Left ventricle myocardium superior (tissue), 1 donor: ENCODE results near the gene SMIM13. TPM values are rescaled to one million over a fixed set of nuclear protein-coding genes. Genes with fewer than 3 reads are reported as not detected.
A peak's percentile ranks its signal among the peaks of the same experiment; 100 is the strongest.

Source experiments
- ATAC-seq: fragments of 200-7000 bp; cut with Tn5 transposase; one replicate; pipeline ENCODE4 v1.9.1; 2020; ENCODE audit warnings: mild to moderate bottlenecking, moderate library complexity
- DNase-seq: peaks from one replicate; pipeline ENCODE4 v3.0.0-alpha.2; 2020
- intact Hi-C: fragments of 100-400 bp; cut with micrococcal nuclease; formaldehyde crosslinking; loops from one replicate; pipeline ENCODE4 v1.11.0; 2022
- total RNA-seq: library from RNA; stranded (reverse); fragmentation: NEBNext Ultra II Directional; extraction: Animal tissue kit (Norgen Biotek cat#: 25700); gene quantifications from one replicate; pipeline ENCODE4 v1.2.1, GENCODE V29; 2021
- donor health status: DM: no; HTN: yes; CAD: no; lungs with severe emphysema.

Gene SMIM13
- total RNA-seq, 1 donor from 2014 or later, result 13.1 TPM

- peak; percentile 78 for DNase-seq
- intact Hi-C loops, result no loop called here
- ATAC-seq, result peak; percentile 67
Measured at GRCh38 chr6:11172501-11173327, 79.1 kb downstream of the SMIM13 start.

- no peak for ATAC-seq
- no peak for DNase-seq
- intact Hi-C loops, result no loop called here
Measured at GRCh38 chr6:11174242-11174611, 80.6 kb downstream of the SMIM13 start.

- ATAC-seq (no peak), DNase-seq (no peak)
- intact Hi-C loops, result no loop called here
Measured at GRCh38 chr6:11177271-11177670, 83.6 kb downstream of the SMIM13 start.

- intact Hi-C loops, result no loop called here
- ATAC-seq, result no peak
- DNase-seq, result no peak
Measured at GRCh38 chr6:11179088-11179418, 85.4 kb downstream of the SMIM13 start.

GRCh38 chr6:11179419-11180202, 86.0 kb downstream of the SMIM13 start:
- no peak for DNase-seq
- ATAC-seq, result no peak
- intact Hi-C loops, result no loop called here

- ATAC-seq, result no peak
- DNase-seq, result no peak
- intact Hi-C loops, result no loop called here
Measured at GRCh38 chr6:11181478-11182136, 88.0 kb downstream of the SMIM13 start.

GRCh38 chr6:11183761-11184362, 90.2 kb downstream of the SMIM13 start:
- intact Hi-C loops, result no loop called here
- ATAC-seq (no peak), DNase-seq (no peak)

- intact Hi-C loops, result no loop called here
- DNase-seq (no peak), ATAC-seq (peak; percentile 39)
Measured at GRCh38 chr6:11185204-11185842, 91.7 kb downstream of the SMIM13 start.

GRCh38 chr6:11187301-11187700, 93.7 kb downstream of the SMIM13 start:
- intact Hi-C loops, result no loop called here
- DNase-seq (no peak), ATAC-seq (no peak)

Other genes starting within 250 kb of the SMIM13 start
- gene GCM2, start 211.8 kb upstream of the SMIM13 start, total RNA-seq, result not detected
- gene SYCP2L, start 206.8 kb upstream of the SMIM13 start, total RNA-seq, result 1.1 TPM
- gene ELOVL2, start 49.5 kb upstream of the SMIM13 start, total RNA-seq, result 1.3 TPM
- gene ERVFRD-1, start 17.9 kb downstream of the SMIM13 start, total RNA-seq, result 0.12 TPM
- 31.1 TPM for gene NEDD9, start 138.8 kb downstream of the SMIM13 start, total RNA-seq